HCT116 (cell line): ENCODE results near the gene INPP5F.

ENCODE experiments used
- CEBPB ChIP-seq: IDR thresholded peaks from 2 replicates; pipeline ENCODE4 v1.6.1; 2012; ENCODE audit warnings: low read depth
- CTCF ChIP-seq, 3 experiments: fragments of 200-600 bp in 1 of 3; sonication (generic) in 1 of 3; IDR thresholded peaks in 2 of 3; conservative IDR thresholded peaks in 1 of 3; 2 replicates each; pipeline ENCODE4 v1.5.1; 2012 to 2017; ENCODE audit warnings: low read depth in 2 of 3, low read length in 2 of 3, antibody characterized with exemption in 1 of 3, borderline replicate concordance in 1 of 3, control low read depth in 1 of 3, mild to moderate bottlenecking in 1 of 3, mixed read lengths in 1 of 3, mixed run types in 1 of 3, moderate library complexity in 1 of 3; ENCODE audit not compliant: insufficient read depth in 1 of 3
- EGR1 ChIP-seq: IDR thresholded peaks from 2 replicates; pipeline ENCODE4 v1.6.1; 2012; ENCODE audit warnings: low read depth
- EZH2 ChIP-seq: fragments of 200-600 bp; sonication (generic); IDR thresholded peaks from 2 replicates; pipeline ENCODE4 v1.6.1; 2017; ENCODE audit warnings: antibody characterized with exemption, mixed run types
- EZH2phosphoT487 ChIP-seq: fragments of 200-600 bp; IDR thresholded peaks from 2 replicates; pipeline ENCODE4 v1.6.1; 2018; ENCODE audit warnings: antibody characterized with exemption, borderline replicate concordance
- FOSL1 ChIP-seq: IDR thresholded peaks from 2 replicates; pipeline ENCODE4 v1.6.1; 2012; ENCODE audit warnings: low read depth
- POLR2A ChIP-seq: IDR thresholded peaks from 2 replicates; pipeline ENCODE4 v1.7.0; 2011; ENCODE audit warnings: borderline replicate concordance; ENCODE audit not compliant: insufficient read depth, insufficient read length; ENCODE audit errors: extremely low read depth
- POLR2AphosphoS5 ChIP-seq: IDR thresholded peaks from 2 replicates; pipeline ENCODE4 v1.6.1; 2011; ENCODE audit warnings: mild to moderate bottlenecking, low read depth, low read length, moderate library complexity
- SIN3A ChIP-seq: IDR thresholded peaks from 2 replicates; pipeline ENCODE4 v1.6.1; 2012; ENCODE audit warnings: low read depth
- SRF ChIP-seq: IDR thresholded peaks from 2 replicates; pipeline ENCODE4 v1.6.1; 2012; ENCODE audit warnings: low read depth
- TCF7L2 ChIP-seq: IDR thresholded peaks from 2 replicates; pipeline ENCODE4 v1.7.0; 2011; ENCODE audit warnings: borderline replicate concordance, inconsistent platforms; ENCODE audit not compliant: insufficient read depth, insufficient read length; ENCODE audit errors: extremely low read depth
- ZFX ChIP-seq: fragments of 450-650 bp; IDR thresholded peaks from 2 replicates; pipeline ENCODE4 v1.6.1; 2017

GRCh38 chr10:119694608-119695007 lies 31.2 kb upstream of the INPP5F start:
- TF ChIP-seq POLR2AphosphoS5: no peak
- no peak for TF ChIP-seq EZH2phosphoT487
- TF ChIP-seq EZH2: no peak
- no peak for TF ChIP-seq CTCF (IDR thresholded peaks at IDR 0.05 in 2 of 3, conservative IDR thresholded peaks at IDR 0.05 in 1 of 3; ENCODE audit: borderline replicate concordance in 1 of 3, insufficient read depth in 1 of 3, low read depth in 2 of 3, low read length in 2 of 3)
- TF ChIP-seq ZFX: no peak
- no peak for TF ChIP-seq POLR2A
- TF ChIP-seq FOSL1: no peak
- TF ChIP-seq EGR1: no peak
- no peak for TF ChIP-seq TCF7L2
- no peak for TF ChIP-seq SRF
- no peak for TF ChIP-seq CEBPB
- no peak for TF ChIP-seq SIN3A
